PC-9 (cell line): ENCODE measurements around the gene NXN. TPM values are rescaled to one million over a fixed set of nuclear protein-coding genes. Genes with fewer than 3 reads are reported as not detected.
"Not testable (repeated sequence)": the region's sequence is repeated elsewhere in the genome, so short reads cannot be mapped to it uniquely, and the experiment has no call there.

Experiments used
- BruUV-seq: library from RNA; stranded (reverse); fragments of 400-500 nt; replicated peaks from 2 replicates; lab custom pipeline; 2021; lab: Mats Ljungman, UMichigan
- CTCF ChIA-PET: fragments of 300-600 bp; sonication (Branson Sonifier 250); formaldehyde crosslinking; loops from one replicate; lab custom pipeline; 2022; ENCODE audit warnings: antibody characterized with exemption; lab: Charles Lee
- POLR2A ChIA-PET: fragments of 300-600 bp; sonication (Branson Sonifier 250); formaldehyde crosslinking; loops from one replicate; lab custom pipeline; 2022; ENCODE audit warnings: antibody characterized with exemption; ENCODE audit not compliant: unreplicated experiment; lab: Charles Lee
- DNase-seq, 2 experiments: peaks; one replicate each; pipeline versions ENCODE4 v3.0.0 to v3.0.0-alpha.2; 2015 to 2022; ENCODE audit warnings: mixed read lengths in 1 of 2
- H2AFZ ChIP-seq: fragments of 200-600 bp; sonication (generic); 2 replicates; pipeline ENCODE4 v1.8.1; 2017; ENCODE audit warnings: antibody characterized with exemption
- H3F3A ChIP-seq: fragments of 200-600 bp; sonication (generic); 2 replicates; pipeline ENCODE4 v1.8.1; 2017; ENCODE audit warnings: antibody characterized with exemption, mild to moderate bottlenecking, low read depth; ENCODE audit not compliant: insufficient read depth
- H3K27ac ChIP-seq: fragments of 200-600 bp; sonication (generic); 2 replicates; pipeline ENCODE4 v1.6.1; 2016; ENCODE audit warnings: mixed run types
- H3K27me3 ChIP-seq: fragments of 200-600 bp; sonication (generic); 2 replicates; pipeline ENCODE4 v1.6.1; 2016; ENCODE audit warnings: low read depth, mixed run types; ENCODE audit not compliant: insufficient read depth
- H3K36me3 ChIP-seq: fragments of 200-600 bp; sonication (generic); 2 replicates; pipeline ENCODE4 v1.6.1; 2016; ENCODE audit warnings: low read depth, mixed run types
- H3K4me1 ChIP-seq: fragments of 200-600 bp; sonication (generic); replicated peaks from 2 replicates; pipeline ENCODE4 v1.6.1; 2016; ENCODE audit warnings: mixed run types; ENCODE audit not compliant: insufficient read depth
- H3K4me2 ChIP-seq: fragments of 200-600 bp; sonication (generic); 2 replicates; pipeline ENCODE4 v1.6.1; 2017; ENCODE audit warnings: mixed run types
- H3K4me3 ChIP-seq: fragments of 200-600 bp; sonication (generic); 2 replicates; pipeline ENCODE4 v1.6.1; 2016; ENCODE audit warnings: mixed run types
- H3K79me2 ChIP-seq: fragments of 200-600 bp; sonication (generic); 2 replicates; pipeline ENCODE4 v1.6.1; 2017; ENCODE audit warnings: low read depth, mixed run types
- H3K9me2 ChIP-seq: fragments of 200-600 bp; sonication (generic); 2 replicates; pipeline ENCODE4 v1.8.1; 2017; ENCODE audit warnings: mild to moderate bottlenecking; ENCODE audit not compliant: insufficient read depth
- H3K9me3 ChIP-seq: fragments of 200-600 bp; sonication (generic); 2 replicates; pipeline ENCODE4 v1.8.1; 2016; ENCODE audit warnings: low read depth; ENCODE audit not compliant: insufficient read depth
- H4K20me1 ChIP-seq: fragments of 200-600 bp; sonication (generic); 2 replicates; pipeline ENCODE4 v1.8.1; 2017; ENCODE audit not compliant: insufficient read depth
- CTCF ChIP-seq: fragments of 200-600 bp; sonication (generic); conservative IDR thresholded peaks from 2 replicates; pipeline ENCODE4 v1.6.1; 2017; ENCODE audit warnings: mixed run types, antibody characterized with exemption, mild to moderate bottlenecking, moderate library complexity
- EZH2 ChIP-seq: fragments of 200-600 bp; sonication (generic); IDR thresholded peaks from 2 replicates; pipeline ENCODE4 v1.8.0; 2017; ENCODE audit warnings: antibody characterized with exemption, low read depth
- intact Hi-C: fragments of 100-400 bp; cut with micrococcal nuclease; formaldehyde crosslinking; loops from one replicate; pipeline ENCODE4 v1.10.0; 2022; ENCODE audit not compliant: unreplicated experiment
- microRNA-seq: library from miRNA; unstranded; fragments of <30 nt; microRNA quantifications from one replicate; pipeline ENCODE4 v1.2.0, GENCODE V29; 2021; ENCODE audit warnings: borderline number of aligned reads, borderline replicate concordance
- total RNA-seq: library from RNA; stranded (reverse); gene quantifications from 2 replicates; pipeline ENCODE4 v1.2.3, GENCODE V29; 2021

The NXN gene
- total RNA-seq, 1 experiment from 2014 or later: 59.8 TPM

GRCh38 chr17:751269-752001, 228.1 kb downstream of the NXN start:
- H3K27ac ChIP-seq: peak overlapping the region; percentile 51
- H3K4me3 ChIP-seq: peak overlapping the region; percentile 74
- peaks cover 20% of the 10 kb centered on the region; the same call in 1 of the 2 replicates for H3K36me3 ChIP-seq
- intact Hi-C loops: loop anchor here (1.0 to 2.0 kb wide), 2 partner anchors 37 to 339 kb away; partner anchors contain the start of gene VPS53
- H3K27me3 ChIP-seq: no peaks in the 10 kb centered on the region
- POLR2A ChIA-PET: no interaction called here
- H3K4me1 ChIP-seq: peaks cover 18% of the 10 kb centered on the region
- peaks cover 17% of the 10 kb centered on the region for H4K20me1 ChIP-seq
- H3F3A ChIP-seq: peaks cover 15% of the 10 kb centered on the region
- H3K9me3 ChIP-seq: no peaks in the 10 kb centered on the region; the same call in 1 of the 2 replicates
- BruUV-seq: TSS peak; percentile 58
- CTCF ChIA-PET: no interaction called here
- DNase-seq: peak in 1 of 2 experiments; percentile 50
- peaks cover 53% of the 10 kb centered on the region for H3K79me2 ChIP-seq
- H2AFZ ChIP-seq: peak overlapping the region; percentile 100
- peak overlapping the region; percentile 89 for H3K4me2 ChIP-seq
- no peaks in the 10 kb centered on the region for H3K9me2 ChIP-seq
- no peak for TF ChIP-seq EZH2
- TF ChIP-seq CTCF: no peak

- peak overlapping the region; percentile 89 for H3K4me2 ChIP-seq
- H3K4me1 ChIP-seq: peaks cover 18% of the 10 kb centered on the region
- H3K27ac ChIP-seq: no peak overlapping the region
- H3K27me3 ChIP-seq: no peaks in the 10 kb centered on the region
- H3K79me2 ChIP-seq: peaks cover 62% of the 10 kb centered on the region
- H3K36me3 ChIP-seq: peaks cover 29% of the 10 kb centered on the region
- no peak overlapping the region for H2AFZ ChIP-seq
- peak overlapping the region; percentile 74 for H3K4me3 ChIP-seq
- CTCF ChIA-PET: interaction anchor here (0.6 kb wide), 1 partner anchor 21 kb away, joined by 3 read pairs; no protein-coding TSS in a partner anchor
- peaks cover 26% of the 10 kb centered on the region for H4K20me1 ChIP-seq
- H3K9me2 ChIP-seq: no peaks in the 10 kb centered on the region
- no peaks in the 10 kb centered on the region; the same call in 1 of the 2 replicates for H3K9me3 ChIP-seq
- BruUV-seq: no TSS peak
- intact Hi-C loops: no loop called here
- TF ChIP-seq EZH2: no peak
- no peak for TF ChIP-seq CTCF
- DNase-seq: no peak
- H3F3A ChIP-seq: peaks cover 12% of the 10 kb centered on the region
- POLR2A ChIA-PET: interaction anchor here (0.6 kb wide), 1 partner anchor 129 kb away, joined by 5 read pairs; no protein-coding TSS in a partner anchor
Observed at GRCh38 chr17:750431-751037, 229.0 kb downstream of the NXN start.

GRCh38 chr17:749359-749758, 230.2 kb downstream of the NXN start:
- DNase-seq, CTCF ChIA-PET, H3K4me3 ChIP-seq, H3K27me3 ChIP-seq, H3K9me2 ChIP-seq, H3K9me3 ChIP-seq, intact Hi-C loops, POLR2A ChIA-PET, H3K27ac ChIP-seq, H2AFZ ChIP-seq, BruUV-seq: not testable (repeated sequence)
- Histone ChIP-seq H3K79me2 (peaks cover 64% of the 10 kb centered on the region), H3K4me1 (peaks cover 18% of the 10 kb centered on the region), H3F3A (peaks cover 10% of the 10 kb centered on the region), H4K20me1 (peaks cover 38% of the 10 kb centered on the region), H3K36me3 (peaks cover 41% of the 10 kb centered on the region), H3K4me2 (peak overlapping the region; percentile 89; the same call in 1 of the 2 replicates)

Small RNA genes lying within 50 kb of the gene (microRNA-seq; reads per million reads assigned to microRNA genes)
- gene MIR3183: not detected

Other genes with a start within 250 kb of the NXN start
- gene TLCD3A, start 247.2 kb downstream of the NXN start, total RNA-seq: 13.4 and 29.4 TPM in 2 replicates
- 41.4 and 47.4 TPM in 2 replicates for gene GEMIN4, start 227.5 kb downstream of the NXN start, total RNA-seq
- gene GLOD4, start 197.5 kb downstream of the NXN start, total RNA-seq: 110 and 123 TPM in 2 replicates
- 23.2 and 25.0 TPM in 2 replicates for gene MRM3, start 197.4 kb downstream of the NXN start, total RNA-seq
- gene TIMM22, start 17.4 kb upstream of the NXN start, total RNA-seq: 11.5 and 11.6 TPM in 2 replicates
- 76.0 and 84.4 TPM in 2 replicates for gene ABR, start 200.2 kb upstream of the NXN start, total RNA-seq